T-helper 2 cell (primary cell): ENCODE measurements around the gene MDN1.

Experiments
- DNase-seq, 5 experiments: peaks; one replicate each; pipeline versions ENCODE4 v3.0.0 to v3.0.0-alpha.2; 2012 to 2022

MDN1 gene

GRCh38 chr6:89692256-89692655 is 127.3 kb downstream of the MDN1 start:
- DNase-seq: no peak

GRCh38 chr6:89690944-89691324 is 128.7 kb downstream of the MDN1 start:
- DNase-seq: no peak

- DNase-seq: peak in 1 of 5 experiments; percentile 1
Observed at GRCh38 chr6:89689732-89690131, 129.9 kb downstream of the MDN1 start.

GRCh38 chr6:89688328-89688727 is 131.3 kb downstream of the MDN1 start:
- DNase-seq: no peak

GRCh38 chr6:89685311-89685710 is 134.3 kb downstream of the MDN1 start:
- no peak for DNase-seq

- DNase-seq: no peak
Observed at GRCh38 chr6:89682991-89683390, 136.6 kb downstream of the MDN1 start.

GRCh38 chr6:89681983-89682564 is 137.5 kb downstream of the MDN1 start:
- DNase-seq: peak in 1 of 5 experiments; percentile 29

GRCh38 chr6:89680551-89680950 is 139.0 kb downstream of the MDN1 start:
- DNase-seq: no peak

GRCh38 chr6:89680150-89680549 is 139.4 kb downstream of the MDN1 start:
- DNase-seq: no peak

GRCh38 chr6:89679215-89680120 is 140.1 kb downstream of the MDN1 start:
- DNase-seq: no peak

- DNase-seq: no peak
Observed at GRCh38 chr6:89678531-89678930, 141.1 kb downstream of the MDN1 start.

- no peak for DNase-seq
Observed at GRCh38 chr6:89675949-89676748, 143.4 kb downstream of the MDN1 start.

- DNase-seq: no peak
Observed at GRCh38 chr6:89670935-89671565, 148.5 kb downstream of the MDN1 start.

- no peak for DNase-seq
Observed at GRCh38 chr6:89669002-89669401, 150.6 kb downstream of the MDN1 start.

GRCh38 chr6:89667872-89668556 is 151.6 kb downstream of the MDN1 start:
- no peak for DNase-seq

- no peak for DNase-seq
Observed at GRCh38 chr6:89662659-89663223, 156.9 kb downstream of the MDN1 start.

GRCh38 chr6:89661559-89661958 is 158.0 kb downstream of the MDN1 start:
- no peak for DNase-seq

GRCh38 chr6:89660981-89661380 is 158.6 kb downstream of the MDN1 start:
- no peak for DNase-seq

- DNase-seq: no peak
Observed at GRCh38 chr6:89657445-89658158, 162.0 kb downstream of the MDN1 start.

- no peak for DNase-seq
Observed at GRCh38 chr6:89655122-89655521, 164.5 kb downstream of the MDN1 start.

GRCh38 chr6:89650579-89650978 is 169.0 kb downstream of the MDN1 start:
- DNase-seq: no peak
